A549 (cell line): ENCODE data around the gene LSM11. TPM values are rescaled to one million over a fixed set of nuclear protein-coding genes. Genes with fewer than 3 reads are reported as not detected.

ENCODE experiments used
- ATAC-seq, 2 experiments: fragments of 200-7000 bp in 1 of 2; fragments of >200 bp in 1 of 2; cut with Nextera tagmentation in 1 of 2; cut with Tn5 transposase in 1 of 2; 3 replicates each; pipeline versions ENCODE4 v1.8.0 to v1.9.1; 2018 to 2020; ENCODE audit warnings: mild to moderate bottlenecking in 1 of 2, moderate library complexity in 1 of 2
- CTCF ChIA-PET: fragments of 300-600 bp; sonication (Branson Sonifier 250); formaldehyde crosslinking; extraction: SDS; loops from one replicate; lab custom pipeline; 2021; ENCODE audit warnings: antibody characterized with exemption, inconsistent platforms; lab: Yijun Ruan, JAX
- POLR2A ChIA-PET: fragments of 350-600 bp; formaldehyde crosslinking; extraction: SDS; loops from one replicate; lab custom pipeline; 2021; ENCODE audit warnings: antibody characterized with exemption, inconsistent platforms; lab: Yijun Ruan, JAX
- DNase-seq, 2 experiments: peaks; one replicate each; pipeline versions ENCODE4 v3.0.0 to v3.0.0-alpha.2; 2011 to 2016; ENCODE audit warnings: low read depth in 1 of 2, low spot score in 1 of 2
- FAIRE-seq: peaks from 2 replicates; lab custom pipeline; 2011; peaks lifted over from hg19 to GRCh38; lab: Jason Lieb, UNC
- H3K27ac ChIP-seq, 2 experiments: fragments of >200 bp; sonication (Bioruptor Twin); formaldehyde crosslinking; 3 replicates each; pipeline ENCODE4 v1.5.1; 2016 to 2017
- H3K4me1 ChIP-seq: fragments of >200 bp; sonication (Bioruptor Twin); formaldehyde crosslinking; 3 replicates; pipeline ENCODE4 v1.6.1; 2016
- H3K4me2 ChIP-seq: fragments of >200 bp; sonication (Bioruptor Twin); formaldehyde crosslinking; 3 replicates; pipeline ENCODE4 v1.6.1; 2016
- H3K4me3 ChIP-seq: fragments of >200 bp; sonication (Bioruptor Twin); formaldehyde crosslinking; 3 replicates; pipeline ENCODE4 v1.5.1; 2016
- H3K9me3 ChIP-seq: fragments of >200 bp; sonication (Bioruptor Twin); formaldehyde crosslinking; 3 replicates; pipeline ENCODE4 v1.6.1; 2016
- BHLHE40 ChIP-seq: IDR thresholded peaks from 2 replicates; pipeline ENCODE4 v1.6.1; 2012; ENCODE audit warnings: low read depth, low read length, inconsistent platforms
- CBX2 ChIP-seq: fragments of 200-600 bp; sonication (generic); IDR thresholded peaks from 2 replicates; pipeline ENCODE4 v1.6.1; 2016; ENCODE audit warnings: low read depth, mild to moderate bottlenecking, borderline replicate concordance
- CHD2 ChIP-seq: fragments of 150-350 bp; IDR thresholded peaks from 2 replicates; pipeline ENCODE4 v1.6.1; 2014; ENCODE audit warnings: low read length; ENCODE audit not compliant: partially characterized antibody
- CTCF ChIP-seq: fragments of >200 bp; sonication (Bioruptor Twin); formaldehyde crosslinking; IDR thresholded peaks from 3 replicates; pipeline ENCODE4 v1.5.1; 2016
- E2F6 ChIP-seq: IDR thresholded peaks from 2 replicates; pipeline ENCODE4 v1.6.1; 2012; ENCODE audit warnings: low read depth, borderline replicate concordance
- EHF ChIP-seq: fragments of 250-450 bp; sonication (Bioruptor Pico); IDR thresholded peaks from 2 replicates; pipeline ENCODE4 v1.5.0; 2020; ENCODE audit warnings: mild to moderate bottlenecking
- ESRRA ChIP-seq: fragments of 150-350 bp; IDR thresholded peaks from 2 replicates; pipeline ENCODE4 v1.6.1; 2014; ENCODE audit warnings: mild to moderate bottlenecking, low read length, borderline replicate concordance
- FOXS1 ChIP-seq: fragments of 250-450 bp; sonication (Bioruptor Pico); IDR thresholded peaks from 2 replicates; pipeline ENCODE4 v1.5.0; 2020; ENCODE audit warnings: mild to moderate bottlenecking, moderate library complexity
- HOXA7 ChIP-seq: fragments of 250-450 bp; sonication (Bioruptor Pico); IDR thresholded peaks from 2 replicates; pipeline ENCODE4 v1.5.0; 2020; ENCODE audit warnings: mild to moderate bottlenecking, moderate library complexity
- HOXB5 ChIP-seq: fragments of 250-450 bp; sonication (Bioruptor Pico); IDR thresholded peaks from 2 replicates; pipeline ENCODE4 v1.5.0; 2020; ENCODE audit warnings: mild to moderate bottlenecking, moderate library complexity
- JUNB ChIP-seq: fragments of >200 bp; sonication (Bioruptor Twin); formaldehyde crosslinking; IDR thresholded peaks from 2 replicates; pipeline ENCODE4 v1.6.1; 2016
- KDM1A ChIP-seq: fragments of 200-600 bp; sonication (generic); IDR thresholded peaks from 2 replicates; pipeline ENCODE4 v1.6.1; 2016; ENCODE audit warnings: low read depth, mild to moderate bottlenecking
- KDM5A ChIP-seq: fragments of 200-600 bp; sonication (generic); IDR thresholded peaks from 2 replicates; pipeline ENCODE4 v1.6.1; 2016; ENCODE audit warnings: antibody characterized with exemption, mild to moderate bottlenecking
- MAFK ChIP-seq: fragments of 450-650 bp; IDR thresholded peaks from 2 replicates; pipeline ENCODE4 v1.6.1; 2014; ENCODE audit not compliant: partially characterized antibody
- MAZ ChIP-seq: fragments of 150-350 bp; IDR thresholded peaks from 2 replicates; pipeline ENCODE4 v1.6.1; 2014; ENCODE audit warnings: antibody characterized with exemption, low read depth, low read length, borderline replicate concordance
- NFE2L2 ChIP-seq: fragments of 150-350 bp; conservative IDR thresholded peaks from 2 replicates; pipeline ENCODE4 v1.6.1; 2014; ENCODE audit warnings: low read length
- NR3C1 ChIP-seq: fragments of >200 bp; sonication (Bioruptor Twin); formaldehyde crosslinking; IDR thresholded peaks from 3 replicates; pipeline ENCODE4 v1.6.1; 2017
- POLR2A ChIP-seq: IDR thresholded peaks from 2 replicates; pipeline ENCODE4 v1.6.1; 2012; ENCODE audit warnings: mild to moderate bottlenecking, low read length
- RAD21 ChIP-seq, 2 experiments: fragments of >200 bp in 1 of 2; sonication (Bioruptor Twin) in 1 of 2; formaldehyde crosslinking in 1 of 2; IDR thresholded peaks in 1 of 2; conservative IDR thresholded peaks in 1 of 2; 2 replicates in 1 of 2; 3 replicates in 1 of 2; pipeline ENCODE4 v1.6.1; 2012 to 2018; ENCODE audit warnings: inconsistent platforms in 1 of 2
- RARB ChIP-seq: fragments of 250-450 bp; sonication (Bioruptor Pico); IDR thresholded peaks from 2 replicates; pipeline ENCODE4 v1.8.0; 2021; ENCODE audit warnings: mild to moderate bottlenecking, moderate library complexity
- RCOR1 ChIP-seq: fragments of 150-350 bp; IDR thresholded peaks from 2 replicates; pipeline ENCODE4 v1.6.1; 2014; ENCODE audit warnings: antibody characterized with exemption, low read length, low read depth
- RFX5 ChIP-seq: fragments of 450-650 bp; IDR thresholded peaks from 2 replicates; pipeline ENCODE4 v1.7.1; 2014; ENCODE audit warnings: antibody characterized with exemption, mild to moderate bottlenecking, moderate library complexity
- SMC3 ChIP-seq: fragments of >200 bp; sonication (Bioruptor Twin); formaldehyde crosslinking; IDR thresholded peaks from 3 replicates; pipeline ENCODE4 v1.6.1; 2018; ENCODE audit warnings: inconsistent platforms
- SREBF2 ChIP-seq: fragments of 450-650 bp; IDR thresholded peaks from 2 replicates; pipeline ENCODE4 v1.6.1; 2014; ENCODE audit warnings: mild to moderate bottlenecking, moderate library complexity
- TFCP2L1 ChIP-seq: fragments of 250-450 bp; sonication (Bioruptor Pico); IDR thresholded peaks from 2 replicates; pipeline ENCODE4 v1.5.0; 2021; ENCODE audit warnings: mild to moderate bottlenecking
- TP53 ChIP-seq: fragments of 250-450 bp; sonication (Bioruptor Pico); IDR thresholded peaks from 2 replicates; pipeline ENCODE4 v1.5.0; 2021; ENCODE audit warnings: mild to moderate bottlenecking, moderate library complexity
- ZC3H11A ChIP-seq: fragments of 450-650 bp; IDR thresholded peaks from 2 replicates; pipeline ENCODE4 v1.6.1; 2014; ENCODE audit warnings: antibody characterized with exemption, mild to moderate bottlenecking
- WGBS: methylation state at CpG from one replicate; pipeline ENCODE4 v1.1.6; 2017; ENCODE audit errors: missing lambda C conversion rate; 5-methylcytosine and 5-hydroxymethylcytosine counted together
- polyA plus RNA-seq, 4 experiments: library from polyadenylated mRNA; depleted of rRNA in 3 of 4; stranded (reverse); fragments of >200 nt; fragmentation: RNase III in 1 of 4; extraction: RNeasy Plus Mini Kit Qiagen cat#74134 plus additional on column Dnase treatment in 1 of 4; gene quantifications; 2 replicates in 3 of 4; 3 replicates in 1 of 4; pipeline ENCODE4 v1.2.3, GENCODE V29; 2011 to 2017

The LSM11 gene
- polyA plus RNA-seq, 2 of the 4 experiments (the other 2 are of a cell fraction): 2.9 to 4.1 TPM

GRCh38 chr5:157778121-157778805 lies 34.8 kb downstream of the LSM11 start:
- no peak overlapping the region for H3K4me2 ChIP-seq
- no peaks in the 10 kb centered on the region for H3K4me1 ChIP-seq
- FAIRE-seq: no peak
- DNase-seq: no peak
- no peak for ATAC-seq
- ChIA-PET CTCF (interaction anchor here (0.7 to 1.8 kb wide), 2 partner anchors 450 to 484 kb away, joined by 3 to 5 read pairs; no protein-coding TSS in a partner anchor), POLR2A (no interaction called here)
- H3K4me3 ChIP-seq: no peak overlapping the region
- no peaks in the 10 kb centered on the region for H3K9me3 ChIP-seq
- TF ChIP-seq MAFK: no peak
- no peak for TF ChIP-seq E2F6
- TF ChIP-seq RARB: no peak
- TF ChIP-seq EHF (CRISPR knock-in tag): no peak
- no peak for TF ChIP-seq KDM1A
- no peak for TF ChIP-seq ZC3H11A
- TF ChIP-seq NFE2L2: no peak
- no peak for TF ChIP-seq CHD2
- TF ChIP-seq MAZ: no peak
- no peak for TF ChIP-seq NR3C1
- TF ChIP-seq RFX5: no peak
- TF ChIP-seq, all 56 proteins: peak for 0
- no peak overlapping the region for H3K27ac ChIP-seq
- WGBS: 75% methylated on average over 8 of the region's 8 CpGs

GRCh38 chr5:157779221-157779620 lies 35.7 kb downstream of the LSM11 start:
- Histone ChIP-seq H3K4me1 (no peaks in the 10 kb centered on the region), H3K4me2 (no peak overlapping the region), H3K27ac (no peak overlapping the region), H3K9me3 (no peaks in the 10 kb centered on the region), H3K4me3 (no peak overlapping the region)
- POLR2A ChIA-PET: no interaction called here
- 68% methylated on average over 6 of the region's 6 CpGs for WGBS
- no peak; a peak in 1 of 6 replicates for ATAC-seq
- no peak for FAIRE-seq
- no peak for TF ChIP-seq ESRRA
- no peak for TF ChIP-seq RAD21 (conservative IDR thresholded peaks at IDR 0.05 in 1 of 2, IDR thresholded peaks at IDR 0.05 in 1 of 2)
- TF ChIP-seq TFCP2L1 (CRISPR knock-in tag): no peak
- TF ChIP-seq SREBF2: no peak
- no peak for TF ChIP-seq MAFK
- TF ChIP-seq SMC3: no peak
- no peak for TF ChIP-seq JUNB
- TF ChIP-seq CBX2: no peak
- TF ChIP-seq RARB: no peak
- no peak for TF ChIP-seq HOXB5 (CRISPR knock-in tag)
- no peak for TF ChIP-seq BHLHE40
- TF ChIP-seq CTCF: no peak
- TF ChIP-seq TP53 (CRISPR knock-in tag): no peak
- no peak for TF ChIP-seq FOXS1 (CRISPR knock-in tag)
- no peak for TF ChIP-seq RCOR1
- TF ChIP-seq POLR2A: no peak
- TF ChIP-seq HOXA7 (CRISPR knock-in tag): no peak
- no peak for TF ChIP-seq KDM5A
- CTCF ChIA-PET: interaction anchor here (0.7 kb wide), 1 partner anchor 485 kb away, joined by 3 read pairs; no protein-coding TSS in a partner anchor
- no peak for DNase-seq
